Effector CD8-positive, alpha-beta T cell (primary cell): Measurements from ENCODE around the gene FRMD4A.

Source experiments
- DNase-seq: peaks from one replicate; lab custom pipeline; 2025; lab: John Stamatoyannopoulos, UW

The FRMD4A gene

GRCh38 chr10:13750299-13751190 lies 580.2 kb downstream of the FRMD4A start:
- no peak for DNase-seq

GRCh38 chr10:13745271-13745670 lies 585.5 kb downstream of the FRMD4A start:
- no peak for DNase-seq

GRCh38 chr10:13743963-13744362 lies 586.8 kb downstream of the FRMD4A start:
- no peak for DNase-seq

GRCh38 chr10:13743101-13743693 lies 587.5 kb downstream of the FRMD4A start:
- DNase-seq, result no peak

GRCh38 chr10:13741438-13741837 lies 589.3 kb downstream of the FRMD4A start:
- no peak for DNase-seq

- DNase-seq, result no peak
Observed at GRCh38 chr10:13740461-13740860, 590.3 kb downstream of the FRMD4A start.

- DNase-seq, result no peak
Observed at GRCh38 chr10:13739183-13739582, 591.5 kb downstream of the FRMD4A start.

GRCh38 chr10:13736506-13736905 lies 594.2 kb downstream of the FRMD4A start:
- no peak for DNase-seq

- no peak for DNase-seq
Observed at GRCh38 chr10:13734151-13734550, 596.6 kb downstream of the FRMD4A start.

- DNase-seq, result no peak
Observed at GRCh38 chr10:13733071-13733470, 597.7 kb downstream of the FRMD4A start.

GRCh38 chr10:13732465-13732881 lies 598.3 kb downstream of the FRMD4A start:
- DNase-seq, result no peak

- no peak for DNase-seq
Observed at GRCh38 chr10:13731799-13732198, 598.9 kb downstream of the FRMD4A start.

GRCh38 chr10:13730956-13731355 lies 599.8 kb downstream of the FRMD4A start:
- no peak for DNase-seq

GRCh38 chr10:13730306-13730652 lies 600.4 kb downstream of the FRMD4A start:
- DNase-seq, result no peak

GRCh38 chr10:13729586-13730305 lies 601.0 kb downstream of the FRMD4A start:
- DNase-seq, result no peak

GRCh38 chr10:13728898-13729535 lies 601.7 kb downstream of the FRMD4A start:
- DNase-seq, result no peak

GRCh38 chr10:13725594-13725993 lies 605.1 kb downstream of the FRMD4A start:
- DNase-seq, result no peak

- DNase-seq, result no peak
Observed at GRCh38 chr10:13724484-13724883, 606.2 kb downstream of the FRMD4A start.

GRCh38 chr10:13722747-13723653 lies 607.7 kb downstream of the FRMD4A start:
- no peak for DNase-seq

- DNase-seq, result no peak
Observed at GRCh38 chr10:13721486-13721885, 609.2 kb downstream of the FRMD4A start.

GRCh38 chr10:13720699-13721098 lies 610.0 kb downstream of the FRMD4A start:
- DNase-seq, result no peak
